ENCODE measurements around the gene SKIDA1. TPM values are rescaled to one million over a fixed set of nuclear protein-coding genes. Genes with fewer than 3 reads are reported as not detected.
"Not testable (repeated sequence)": the region's sequence is repeated elsewhere in the genome, so short reads cannot be mapped to it uniquely, and the experiment has no call there.

SKIDA1 gene
- total RNA-seq, 1 donor from 2014 or later: 0.69 TPM

DNA sequence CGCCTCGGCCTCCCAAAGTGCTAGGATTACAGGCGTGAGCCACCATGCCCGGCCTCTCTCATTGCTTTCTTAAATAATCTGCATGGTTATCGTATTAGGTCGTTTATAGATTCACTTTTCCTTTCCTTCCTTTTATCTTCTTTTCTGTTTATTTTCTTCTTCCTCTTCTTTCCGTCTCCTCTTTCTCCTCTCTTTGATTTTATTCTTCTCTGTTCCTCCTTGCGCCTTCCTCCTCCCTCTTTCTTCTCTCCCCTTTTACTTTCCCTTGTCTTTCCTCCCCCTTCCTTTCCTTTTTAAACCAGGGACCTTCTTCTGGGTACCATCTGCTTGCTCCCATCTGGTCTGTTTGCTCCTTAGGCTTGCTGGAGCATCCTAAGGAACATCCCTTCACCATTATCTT is 27.2 kb upstream of the SKIDA1 start:
- intact Hi-C loops (cut with DNase I): no loop called here

DNA sequence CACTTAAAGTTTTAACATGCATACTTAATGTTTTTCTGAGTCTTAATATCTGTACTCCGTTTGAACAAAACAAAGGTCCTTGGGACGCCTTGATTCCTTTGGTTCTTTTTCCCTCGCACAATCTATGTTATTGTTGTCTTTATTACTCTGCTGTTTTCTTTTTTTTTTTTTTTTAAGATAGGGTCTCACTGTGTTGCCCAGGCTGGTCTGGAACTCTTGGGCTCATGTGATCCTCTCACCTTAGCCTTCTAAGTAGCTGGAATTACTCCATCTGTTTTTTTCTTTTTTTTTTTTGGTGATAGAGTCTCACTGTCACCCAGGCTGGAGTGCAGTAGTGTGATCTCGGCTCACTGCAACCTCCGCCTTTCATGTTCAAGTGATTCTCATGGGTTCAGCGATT is 21.8 kb upstream of the SKIDA1 start:
- no peaks in the 10 kb centered on the region for H3K27me3 ChIP-seq
- H3K9me3 ChIP-seq: no peaks in the 10 kb centered on the region
- intact Hi-C loops (cut with DNase I): no loop called here
- no peak overlapping the region for H3K27ac ChIP-seq
- DNase-seq: no peak
- ATAC-seq: no peak
- H3K4me3 ChIP-seq: no peak overlapping the region
- no peaks in the 10 kb centered on the region for H3K4me1 ChIP-seq
- TF ChIP-seq, protein P1, sequence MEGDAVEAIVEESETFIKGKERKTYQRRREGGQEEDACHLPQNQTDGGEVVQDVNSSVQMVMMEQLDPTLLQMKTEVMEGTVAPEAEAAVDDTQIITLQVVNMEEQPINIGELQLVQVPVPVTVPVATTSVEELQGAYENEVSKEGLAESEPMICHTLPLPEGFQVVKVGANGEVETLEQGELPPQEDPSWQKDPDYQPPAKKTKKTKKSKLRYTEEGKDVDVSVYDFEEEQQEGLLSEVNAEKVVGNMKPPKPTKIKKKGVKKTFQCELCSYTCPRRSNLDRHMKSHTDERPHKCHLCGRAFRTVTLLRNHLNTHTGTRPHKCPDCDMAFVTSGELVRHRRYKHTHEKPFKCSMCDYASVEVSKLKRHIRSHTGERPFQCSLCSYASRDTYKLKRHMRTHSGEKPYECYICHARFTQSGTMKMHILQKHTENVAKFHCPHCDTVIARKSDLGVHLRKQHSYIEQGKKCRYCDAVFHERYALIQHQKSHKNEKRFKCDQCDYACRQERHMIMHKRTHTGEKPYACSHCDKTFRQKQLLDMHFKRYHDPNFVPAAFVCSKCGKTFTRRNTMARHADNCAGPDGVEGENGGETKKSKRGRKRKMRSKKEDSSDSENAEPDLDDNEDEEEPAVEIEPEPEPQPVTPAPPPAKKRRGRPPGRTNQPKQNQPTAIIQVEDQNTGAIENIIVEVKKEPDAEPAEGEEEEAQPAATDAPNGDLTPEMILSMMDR (IDR thresholded peaks at IDR 0.05): no peak
- H3K36me3 ChIP-seq: peaks cover 74% of the 10 kb centered on the region

More for the DNA sequence above, 27.2 kb upstream of the SKIDA1 start:
- ATAC-seq (no peak), DNase-seq (no peak)
- Histone ChIP-seq H3K4me1 (no peaks in the 10 kb centered on the region), H3K4me3 (no peak overlapping the region), H3K27ac (no peak overlapping the region), H3K9me3 (no peaks in the 10 kb centered on the region), H3K36me3 (peaks cover 68% of the 10 kb centered on the region), H3K27me3 (no peaks in the 10 kb centered on the region)
- TF ChIP-seq, protein P1 (IDR thresholded peaks at IDR 0.05): no peak

DNA sequence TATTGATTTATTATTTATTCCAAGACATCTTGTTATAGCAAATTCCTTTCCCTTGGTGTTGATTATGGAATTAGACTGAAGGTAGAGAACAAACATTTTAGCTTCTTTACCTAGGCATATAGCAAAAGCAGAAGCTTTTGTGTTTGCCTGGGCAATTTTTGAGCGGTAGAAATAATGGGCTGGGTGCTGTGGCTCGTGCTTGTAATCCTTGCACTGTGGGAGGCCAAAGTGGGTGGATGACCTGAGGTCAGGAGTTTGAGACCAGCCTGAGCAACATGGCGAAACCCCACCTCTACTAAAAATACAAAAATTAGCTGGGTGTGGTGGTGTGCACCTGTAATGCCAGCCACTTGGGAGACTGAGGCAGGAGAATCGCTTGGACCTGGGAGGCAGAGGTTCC is 15.2 kb upstream of the SKIDA1 start:
- H3K27me3 ChIP-seq; H3K4me1 ChIP-seq; H3K9me3 ChIP-seq; intact Hi-C loops (cut with DNase I); DNase-seq; ATAC-seq; H3K4me3 ChIP-seq: not testable (repeated sequence)
- Histone ChIP-seq H3K36me3 (peaks cover 87% of the 10 kb centered on the region), H3K27ac (peak overlapping the region; percentile 31)

DNA sequence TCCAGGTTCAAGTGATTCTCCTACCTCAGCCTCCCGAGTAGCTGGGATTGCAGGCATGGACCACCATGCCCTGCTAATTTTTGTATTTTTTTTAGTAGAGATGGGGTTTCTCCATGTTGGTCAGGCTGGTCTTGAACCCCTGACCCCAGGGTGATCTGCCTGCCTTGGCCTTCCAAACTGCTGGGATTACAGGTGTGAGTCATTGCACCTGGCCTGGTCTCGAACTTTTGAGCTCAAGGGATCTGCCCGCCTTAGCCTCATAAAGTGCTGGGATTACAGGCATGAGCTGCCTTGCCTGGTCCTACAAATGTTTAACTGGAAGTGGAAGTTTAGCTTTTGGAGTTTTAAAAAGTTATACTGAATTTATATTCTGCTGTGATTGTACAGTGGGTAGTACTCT is 11.4 kb upstream of the SKIDA1 start:
- intact Hi-C loops (cut with DNase I): no loop called here
- Histone ChIP-seq H3K9me3 (no peaks in the 10 kb centered on the region), H3K4me3 (no peak overlapping the region), H3K4me1 (peaks cover 13% of the 10 kb centered on the region), H3K27me3 (no peaks in the 10 kb centered on the region), H3K36me3 (peaks cover 48% of the 10 kb centered on the region), H3K27ac (no peak overlapping the region)
- TF ChIP-seq, protein P1 (IDR thresholded peaks at IDR 0.05): no peak
- no peak for ATAC-seq
- no peak for DNase-seq

DNA sequence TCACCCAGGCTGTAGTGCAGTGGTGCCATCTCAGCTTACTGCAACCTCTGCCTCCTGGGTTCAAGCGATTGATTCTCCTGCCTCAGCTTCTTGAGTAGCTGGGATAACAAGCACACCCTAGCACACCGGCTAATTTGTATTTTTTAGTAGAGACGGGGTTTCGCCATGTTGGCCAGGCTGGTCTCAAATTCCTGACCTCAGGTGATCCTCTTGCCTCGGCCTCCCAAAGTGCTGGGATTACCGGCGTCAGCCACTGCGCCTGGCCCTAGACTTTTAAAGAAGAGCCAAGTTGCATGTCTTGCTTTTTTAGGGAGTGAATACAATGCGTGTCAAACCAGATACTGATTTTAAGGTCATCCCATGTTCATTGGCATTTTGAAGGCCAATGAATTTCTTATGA is 10.5 kb upstream of the SKIDA1 start:
- H3K27ac ChIP-seq: peak overlapping the region; percentile 71
- H3K36me3 ChIP-seq: peaks cover 39% of the 10 kb centered on the region
- DNase-seq; intact Hi-C loops (cut with DNase I); ATAC-seq; H3K27me3 ChIP-seq; H3K9me3 ChIP-seq: not testable (repeated sequence)
- H3K4me3 ChIP-seq: peak overlapping the region; percentile 78
- H3K4me1 ChIP-seq: peaks cover 13% of the 10 kb centered on the region

DNA sequence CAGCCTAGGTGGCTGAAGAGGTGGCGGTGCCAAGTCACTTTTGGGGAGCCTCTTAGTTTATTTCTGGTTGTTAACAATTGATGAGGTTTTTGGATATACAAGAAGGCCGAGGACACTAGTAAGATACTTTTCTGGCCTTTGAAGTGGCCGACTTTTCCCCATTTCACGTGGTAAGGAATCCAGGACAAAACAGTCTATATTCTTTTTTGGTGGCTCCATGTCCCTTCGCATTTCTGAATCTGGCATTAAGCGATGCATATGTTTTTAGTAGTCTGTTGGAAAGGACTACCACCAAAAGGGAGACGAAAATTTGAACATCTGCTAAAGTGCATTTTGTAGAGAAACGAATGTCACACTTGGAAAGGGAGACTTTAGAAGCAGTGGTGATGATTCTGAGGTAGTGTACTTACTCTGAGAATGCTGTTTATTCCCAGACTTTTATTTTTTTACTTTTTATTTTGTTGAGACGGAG is 10.0 kb upstream of the SKIDA1 start:
- no peaks in the 10 kb centered on the region for H3K27me3 ChIP-seq
- H3K9me3 ChIP-seq: no peaks in the 10 kb centered on the region
- intact Hi-C loops (cut with DNase I): no loop called here
- TF ChIP-seq, protein P1 (IDR thresholded peaks at IDR 0.05): no peak
- H3K36me3 ChIP-seq: peaks cover 35% of the 10 kb centered on the region
- peak overlapping the region; percentile 78 for H3K4me3 ChIP-seq
- H3K4me1 ChIP-seq: peaks cover 13% of the 10 kb centered on the region
- peak overlapping the region; percentile 71 for H3K27ac ChIP-seq
- no peak for ATAC-seq
- DNase-seq: no peak

Measured in upper lobe of right lung (tissue), 1 donor.